ENCODE measurements around the gene SORCS2. TPM values are rescaled to one million over a fixed set of nuclear protein-coding genes. Genes with fewer than 3 reads are reported as not detected.

The SORCS2 gene
- total RNA-seq, 1 experiment from 2014 or later, result not detected

DNA sequence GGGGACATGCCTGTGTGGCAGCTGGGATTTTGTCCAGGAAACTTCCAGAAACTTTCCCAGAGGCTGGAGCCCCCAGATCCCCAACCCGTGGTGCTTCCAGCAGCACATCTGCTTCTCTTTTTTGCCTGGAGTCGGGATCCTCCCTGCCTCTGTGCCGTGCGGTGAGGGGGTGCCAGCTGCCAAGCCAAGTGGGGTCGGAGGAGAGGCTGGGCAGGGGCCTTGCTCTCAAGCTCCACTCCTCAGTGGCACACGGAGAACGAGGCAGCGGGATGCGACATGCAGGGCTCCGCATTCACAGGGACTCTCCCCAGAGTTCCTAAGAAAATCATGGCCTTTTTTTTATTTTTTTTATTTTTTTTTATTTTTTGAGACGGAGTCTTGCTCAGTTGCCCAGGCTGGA lies 121.7 kb downstream of the SORCS2 start:
- no peak for DNase-seq (ENCODE audit: extremely low read depth, low read depth)

DNA sequence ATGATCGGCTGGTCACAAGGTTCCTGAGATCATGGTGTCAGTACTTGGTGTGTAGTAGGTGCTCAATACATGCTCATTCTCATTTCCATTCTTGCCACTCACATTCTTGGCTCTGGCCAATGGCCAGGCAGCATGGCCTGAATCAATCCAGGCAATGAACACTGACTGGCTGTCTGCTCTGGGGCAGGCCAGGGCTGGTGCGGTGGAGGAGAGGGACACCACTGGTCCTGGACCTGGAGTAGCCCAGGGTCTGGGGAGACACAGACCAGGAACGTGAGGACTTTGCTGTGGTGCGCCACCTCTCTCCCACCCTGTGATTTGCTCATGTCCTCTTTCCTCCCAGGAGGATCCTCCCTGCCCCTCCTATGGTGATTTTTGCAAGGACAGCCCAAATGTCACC lies 122.9 kb downstream of the SORCS2 start:
- DNase-seq (ENCODE audit: extremely low read depth, low read depth), result no peak

DNA sequence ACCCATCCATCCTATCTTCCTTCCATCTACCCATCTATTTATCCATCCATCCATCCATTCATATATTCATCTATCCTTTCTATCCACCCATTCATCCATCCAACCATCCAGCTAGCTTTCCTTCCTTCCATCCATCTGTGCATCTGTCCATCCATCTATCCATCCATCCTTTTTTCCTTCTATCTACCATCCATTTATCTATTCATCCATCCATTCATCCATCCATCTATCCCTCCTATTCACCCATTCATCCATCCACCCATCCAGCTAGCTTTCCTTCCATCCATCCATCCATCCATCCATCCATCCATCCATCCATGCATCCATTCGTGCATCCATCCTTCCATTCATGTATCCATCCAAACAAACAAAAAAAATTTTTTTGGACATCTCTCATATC lies 123.6 kb downstream of the SORCS2 start:
- DNase-seq (ENCODE audit: extremely low read depth, low read depth), result no peak

DNA sequence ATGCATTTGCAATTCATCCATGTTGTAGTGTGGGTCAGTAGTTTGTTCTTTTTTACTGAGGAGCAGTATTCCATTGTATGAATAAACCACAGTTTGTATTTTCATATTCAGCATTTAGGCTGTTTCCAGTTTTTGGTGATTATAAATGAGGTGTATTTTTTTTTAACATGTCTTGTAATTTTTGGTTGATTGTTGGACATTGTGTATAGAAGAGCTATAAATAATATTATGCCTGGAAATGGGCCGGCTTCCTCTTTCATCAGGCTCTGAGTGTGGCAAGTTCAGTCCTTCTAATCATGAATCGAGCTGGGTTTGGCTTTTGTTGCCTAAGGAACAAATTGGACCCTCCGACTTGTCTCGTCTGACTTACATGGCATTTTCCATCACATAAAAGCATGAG lies 126.7 kb downstream of the SORCS2 start:
- no peak for DNase-seq (ENCODE audit: extremely low read depth, low read depth)

DNA sequence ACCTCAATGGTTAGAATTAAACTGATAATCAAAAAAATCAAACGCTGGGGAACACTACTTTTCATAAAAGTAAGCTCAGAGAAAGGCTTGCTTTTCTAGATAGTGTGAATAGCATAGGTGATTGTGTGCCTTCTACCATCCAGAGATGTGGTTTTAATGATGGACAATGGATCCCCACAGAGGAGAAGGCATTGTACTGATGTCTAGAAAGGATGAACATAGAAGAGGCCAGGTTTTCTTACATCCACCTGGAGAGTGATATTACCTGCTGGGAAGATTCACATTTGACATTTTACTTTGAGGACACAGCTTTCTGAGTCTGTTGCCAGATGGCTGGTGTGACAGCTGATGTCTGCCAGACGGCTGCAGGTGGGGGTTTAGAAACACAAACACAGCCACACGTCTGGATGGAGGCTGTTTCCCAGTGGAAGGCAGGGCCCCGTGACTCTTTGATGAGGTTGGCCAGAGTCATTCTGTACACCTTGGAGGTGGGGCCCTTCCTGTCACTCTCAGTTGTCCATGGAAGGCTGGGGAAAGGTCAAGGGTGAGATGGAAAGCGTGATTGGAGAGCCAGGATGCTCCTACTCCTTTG lies 128.0 kb downstream of the SORCS2 start:
- DNase-seq (ENCODE audit: extremely low read depth, low read depth), result no peak

DNA sequence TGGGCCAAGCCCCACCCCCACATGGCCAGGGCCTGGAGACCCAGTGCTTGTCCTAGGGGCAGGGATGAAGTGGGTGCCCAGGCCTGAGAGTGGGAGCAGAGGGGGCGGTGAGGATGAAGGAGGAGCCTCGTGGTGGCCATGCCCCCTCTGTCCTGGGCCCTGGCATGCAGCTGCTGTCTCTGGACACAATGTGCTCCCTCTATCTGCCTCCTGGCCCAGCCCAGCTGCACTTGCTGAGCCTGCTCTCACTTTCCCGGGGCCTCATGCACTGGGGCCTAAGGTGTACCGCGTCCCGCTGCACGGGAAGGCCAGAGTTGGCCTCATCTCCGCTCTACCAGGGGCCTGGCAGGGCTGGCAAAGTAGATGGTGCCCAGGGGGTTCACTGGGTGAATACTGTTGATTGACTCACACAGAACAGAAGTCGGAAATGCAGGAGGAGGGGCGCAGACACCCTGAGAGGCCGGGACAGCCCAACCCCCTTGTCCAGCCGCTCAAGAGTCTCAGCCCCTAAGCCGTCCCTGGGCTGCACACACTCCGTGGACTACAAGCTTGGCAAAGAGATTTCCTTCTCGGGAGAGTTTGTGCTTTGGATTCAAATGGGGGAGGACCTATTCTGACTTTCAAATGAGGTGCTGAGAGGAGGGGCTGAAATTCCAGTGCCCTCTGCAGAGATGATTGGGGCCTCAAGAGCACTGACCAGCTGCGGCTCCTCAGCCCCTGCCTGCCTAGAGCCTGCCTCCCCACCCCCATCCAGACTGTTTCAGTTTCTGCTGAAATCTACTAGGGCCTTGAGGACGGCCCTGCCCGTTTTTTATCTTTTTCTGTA lies 130.0 kb downstream of the SORCS2 start:
- no peak for DNase-seq (ENCODE audit: extremely low read depth, low read depth)

DNA sequence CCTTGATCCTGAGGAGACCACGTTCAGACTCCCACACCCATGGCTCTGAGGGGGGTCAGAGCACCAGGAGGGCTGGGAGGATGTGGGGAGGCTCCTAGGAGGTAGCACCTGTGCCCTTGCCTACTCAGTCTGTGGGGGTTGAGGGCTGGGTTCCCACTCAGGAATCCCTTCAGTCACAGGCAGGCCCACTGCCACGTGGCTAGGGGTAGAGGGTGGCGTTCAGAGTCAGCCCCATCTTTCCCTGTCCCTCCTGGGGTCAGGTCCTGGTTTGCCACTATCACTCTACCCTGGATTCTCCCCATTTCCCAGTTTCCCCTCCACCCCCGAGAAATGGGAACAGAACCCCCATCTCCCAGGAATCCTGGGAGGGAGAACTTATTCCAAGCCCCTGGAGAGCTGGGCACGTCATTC lies 131.1 kb downstream of the SORCS2 start:
- DNase-seq (ENCODE audit: extremely low read depth, low read depth), result no peak

DNA sequence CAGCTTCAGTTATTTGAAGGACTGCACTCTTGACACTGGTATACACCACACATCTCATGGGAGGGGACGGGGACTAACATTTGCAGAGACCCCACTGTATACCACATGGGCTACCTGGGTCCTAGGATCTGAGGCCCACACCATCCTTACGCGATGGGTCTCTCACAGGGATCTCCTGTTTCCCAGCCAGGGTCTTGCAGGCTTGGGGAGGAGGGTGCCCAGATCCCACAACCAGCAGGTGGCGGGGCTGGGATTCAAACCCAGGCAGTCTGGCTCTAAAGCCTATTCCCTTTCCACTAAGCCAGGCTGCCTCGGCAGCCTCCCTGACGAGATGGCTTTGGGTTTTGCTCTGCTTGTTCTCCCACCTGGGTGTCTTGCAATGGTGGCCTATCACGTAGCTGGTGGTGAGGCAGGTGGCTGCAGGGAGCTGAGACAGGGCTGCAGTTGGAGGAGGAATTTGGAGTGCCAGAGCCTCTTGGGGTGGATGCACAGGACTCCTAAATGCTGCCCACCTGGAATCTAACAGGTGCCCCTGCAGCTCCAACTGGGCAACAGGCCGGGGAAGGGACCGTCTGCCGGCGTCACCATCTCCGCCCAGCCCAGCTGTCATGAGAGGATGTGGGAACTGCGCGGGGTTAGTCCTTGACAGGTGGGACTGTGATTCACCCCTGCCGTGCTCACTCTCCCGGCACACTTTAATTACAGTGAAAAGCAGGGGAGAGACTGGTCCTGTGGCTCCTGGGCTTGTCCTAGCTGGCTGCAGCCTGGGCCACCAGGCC lies 131.7 kb downstream of the SORCS2 start:
- DNase-seq (ENCODE audit: extremely low read depth, low read depth), result no peak

DNA sequence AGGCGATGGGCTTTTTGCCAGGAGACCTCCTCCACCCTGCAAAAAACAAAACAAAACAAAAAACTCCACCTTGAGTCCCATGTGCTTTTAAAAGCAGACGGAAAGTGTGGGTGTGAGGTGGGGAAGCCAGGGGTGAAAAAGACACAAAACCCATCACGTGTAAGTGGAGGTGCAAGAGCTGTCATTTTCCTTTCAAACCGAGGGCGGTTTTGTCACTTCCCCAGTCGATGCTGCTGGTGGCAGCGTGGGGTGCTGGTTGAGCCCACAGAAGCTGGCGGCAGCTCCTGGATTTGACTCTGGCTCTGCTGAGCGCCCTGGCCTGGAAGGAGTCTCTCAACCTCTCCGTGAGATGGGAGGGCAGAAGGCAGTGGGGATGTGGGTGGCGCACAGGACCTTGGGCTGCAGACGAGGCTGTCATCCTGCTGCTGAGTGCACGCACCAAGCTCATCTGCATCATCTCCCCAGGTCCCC lies 132.3 kb downstream of the SORCS2 start:
- no peak for DNase-seq (ENCODE audit: extremely low read depth, low read depth)

DNA sequence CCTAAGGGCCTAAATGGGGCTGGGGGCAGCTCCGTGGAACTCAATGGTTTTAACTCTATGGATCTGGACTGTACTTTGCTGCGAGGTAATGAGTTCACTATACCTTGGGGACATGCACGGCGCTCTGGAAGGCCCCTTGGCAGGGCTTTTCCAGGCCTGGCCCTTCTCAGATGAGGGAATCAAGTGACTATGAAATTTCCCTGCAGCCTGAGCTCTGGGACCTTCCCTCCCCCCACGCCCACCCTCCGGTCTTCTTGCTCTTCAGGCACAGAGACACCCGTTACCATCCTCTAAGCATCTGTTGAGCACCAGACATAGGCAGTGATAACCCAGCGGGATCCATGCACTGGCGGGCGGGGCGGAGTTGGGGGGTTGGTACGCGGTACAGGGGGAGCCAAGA lies 133.2 kb downstream of the SORCS2 start:
- no peak for DNase-seq (ENCODE audit: extremely low read depth, low read depth)

DNA sequence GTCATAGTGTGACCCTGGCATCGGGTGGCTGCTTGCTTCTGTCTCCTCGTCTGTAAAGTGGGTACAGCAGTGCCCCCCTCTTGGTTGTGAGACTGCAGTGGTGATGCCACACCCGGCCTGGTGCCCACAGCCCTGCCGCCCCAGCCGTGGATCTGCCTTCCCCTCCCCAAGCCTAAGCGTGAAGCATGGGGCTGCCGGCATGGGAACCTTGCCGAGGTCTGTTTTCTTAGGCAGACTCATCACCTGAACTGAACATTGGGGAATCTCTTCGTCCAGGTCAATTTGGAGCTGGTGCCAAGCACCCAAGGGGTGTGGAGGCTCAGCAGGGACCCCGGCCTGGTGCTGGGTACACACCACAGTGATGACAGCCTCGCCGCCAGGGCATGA lies 134.0 kb downstream of the SORCS2 start:
- no peak for DNase-seq (ENCODE audit: extremely low read depth, low read depth)

DNA sequence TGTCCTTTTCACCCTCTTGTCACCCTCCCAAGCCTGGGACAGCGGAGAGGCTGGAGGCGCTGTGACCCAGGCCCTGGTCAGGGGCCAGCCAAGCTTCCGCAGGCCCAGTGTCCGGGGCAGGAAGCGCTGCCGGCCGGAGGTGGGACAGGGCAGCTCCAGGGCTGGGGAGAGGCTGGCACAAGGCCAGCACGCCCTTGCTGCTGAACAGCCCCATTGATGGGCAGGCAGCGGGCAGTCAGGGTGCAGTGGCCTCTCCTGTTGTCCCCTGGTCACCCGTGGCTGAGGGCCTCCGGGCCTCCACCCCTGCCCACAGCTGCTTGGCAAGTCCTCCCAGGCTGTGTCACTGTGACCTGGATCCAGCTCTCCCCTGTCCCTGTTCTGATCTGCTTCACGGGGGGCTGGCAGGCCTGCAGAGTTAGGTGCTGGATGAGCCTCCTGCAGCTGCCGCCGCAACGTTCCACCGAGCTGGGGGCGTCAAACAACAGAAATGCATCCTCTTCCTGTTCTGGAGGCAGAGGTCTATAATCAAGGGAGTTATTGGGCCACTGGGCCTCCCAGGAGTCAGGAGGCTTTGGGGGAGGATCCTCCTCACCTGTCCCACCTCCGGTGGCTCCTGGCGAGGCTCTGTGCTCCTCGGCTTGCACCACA lies 134.5 kb downstream of the SORCS2 start:
- DNase-seq (ENCODE audit: extremely low read depth, low read depth), result no peak

DNA sequence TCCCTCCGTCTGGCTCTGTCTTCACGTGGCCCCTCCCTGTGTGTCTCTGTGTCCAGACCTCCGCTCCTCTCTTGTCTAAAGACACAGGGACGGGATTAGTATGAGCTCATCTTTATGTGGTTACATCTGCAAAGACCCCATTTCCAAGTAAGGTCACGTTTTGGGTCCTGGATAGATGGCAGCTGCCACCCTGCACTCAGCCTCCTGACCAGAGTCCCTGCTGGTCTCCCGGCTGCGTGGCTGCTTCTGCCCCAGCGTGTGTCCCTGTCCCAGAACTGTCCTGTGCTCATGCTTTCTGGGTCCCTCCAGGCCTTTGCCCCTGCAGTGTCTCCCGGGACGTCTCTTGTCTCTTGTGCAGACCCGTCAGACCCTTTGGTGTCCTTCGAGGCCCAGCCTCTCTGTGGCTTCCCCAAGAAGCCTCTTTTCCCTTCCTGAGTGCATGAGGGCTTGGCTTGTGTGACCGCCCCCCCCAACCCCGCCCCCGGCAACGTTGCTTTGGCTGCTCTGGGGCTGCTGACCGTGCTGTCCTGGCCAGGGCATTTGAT lies 135.1 kb downstream of the SORCS2 start:
- DNase-seq (ENCODE audit: extremely low read depth, low read depth), result no peak

DNA sequence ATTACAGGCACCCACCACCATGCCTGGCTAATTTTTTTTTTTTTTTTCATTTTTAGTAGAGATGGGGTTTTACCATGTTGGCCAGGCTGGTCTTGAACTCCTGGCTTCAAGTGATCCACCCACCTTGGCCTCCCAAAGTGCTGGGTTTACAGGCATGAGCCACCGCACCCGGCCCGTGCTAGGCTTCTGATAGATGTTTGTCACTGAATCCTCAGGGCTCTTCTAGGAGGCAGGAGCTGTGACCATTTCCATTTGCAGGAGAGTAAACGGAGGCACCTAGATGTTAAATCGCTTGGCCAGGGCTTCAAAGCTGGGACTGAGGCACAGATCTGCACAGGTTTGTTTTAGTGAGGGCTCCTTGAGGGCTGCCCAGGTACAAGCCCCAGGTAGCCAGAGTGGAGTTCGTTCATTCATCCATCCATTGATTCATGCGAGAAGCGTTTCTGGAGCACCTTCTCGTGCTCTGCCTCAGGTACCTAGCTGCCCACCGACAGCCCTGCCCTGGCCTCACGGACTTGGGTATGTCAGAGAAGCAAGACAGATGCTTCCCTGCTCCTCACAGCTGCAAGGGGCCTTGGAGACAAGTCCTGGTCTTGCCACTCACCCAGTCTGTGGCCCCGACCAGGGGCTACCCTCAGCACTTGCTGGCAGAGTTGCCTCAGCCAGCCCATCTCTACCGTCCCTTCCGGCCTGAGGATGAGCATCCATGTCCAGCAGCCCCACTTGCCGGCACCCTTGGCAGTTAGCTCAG lies 136.0 kb downstream of the SORCS2 start:
- no peak for DNase-seq (ENCODE audit: extremely low read depth, low read depth)

DNA sequence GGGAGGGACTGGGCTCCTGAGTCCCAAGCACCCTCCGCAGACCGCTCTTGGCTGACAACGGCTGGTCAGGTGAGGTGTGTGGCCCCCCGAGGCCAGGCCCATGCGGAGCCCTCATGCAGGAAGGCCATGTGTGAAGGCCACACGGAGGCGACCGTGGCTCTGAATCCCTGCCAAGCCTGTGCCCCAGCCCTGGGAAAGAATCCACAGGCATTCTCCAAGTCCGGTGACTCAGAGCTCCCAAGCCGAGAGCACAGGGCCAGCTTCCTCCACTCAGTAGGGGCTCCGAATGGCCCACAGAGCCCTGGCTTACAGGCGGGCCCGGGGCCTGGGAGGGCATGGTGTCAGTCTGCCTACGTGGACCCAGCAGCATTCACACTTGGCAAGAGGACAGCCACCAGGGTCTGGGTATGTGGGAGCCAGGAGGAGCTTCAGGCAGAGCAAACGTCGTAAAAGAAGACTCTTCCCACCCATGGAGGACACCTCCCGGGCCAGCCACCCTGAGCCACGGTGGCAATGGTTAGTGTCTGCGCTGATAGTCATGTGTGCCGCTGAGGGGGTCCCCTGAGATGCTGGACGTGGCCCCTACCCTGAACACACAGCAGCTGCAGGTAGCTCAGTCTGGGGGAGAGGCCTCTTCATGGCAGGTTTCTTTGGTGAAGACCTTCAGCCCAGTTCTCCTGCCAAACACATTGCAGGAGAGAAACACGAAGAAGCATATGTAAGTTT lies 136.7 kb downstream of the SORCS2 start:
- no peak for DNase-seq (ENCODE audit: extremely low read depth, low read depth)

DNA sequence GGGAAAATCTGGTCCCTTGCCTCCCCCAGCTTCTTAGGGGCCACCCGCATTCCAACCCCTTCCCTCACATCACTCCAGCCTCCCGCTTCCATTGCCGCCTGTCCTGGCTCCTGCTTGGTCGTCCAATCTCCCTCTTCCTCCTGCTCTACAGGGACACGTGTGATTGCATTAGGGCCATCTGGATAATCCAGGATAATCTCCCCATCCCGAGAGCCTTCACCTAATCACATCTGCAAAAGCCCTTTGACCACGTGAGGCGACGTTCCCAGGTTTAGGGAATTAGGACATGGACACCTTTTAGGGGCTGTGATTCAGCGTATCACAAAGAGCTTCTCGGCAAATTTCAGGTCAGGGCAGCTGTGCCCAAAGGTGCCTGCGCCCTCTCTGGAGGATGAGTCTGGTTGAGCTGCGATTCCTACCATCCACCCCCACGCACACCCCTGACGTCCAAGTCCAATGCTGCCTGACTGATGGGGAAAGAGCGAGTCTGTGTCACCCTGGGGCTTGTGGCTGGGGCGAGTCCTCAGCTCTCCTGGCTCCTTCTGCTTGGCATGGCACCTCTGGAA lies 137.8 kb downstream of the SORCS2 start:
- DNase-seq (ENCODE audit: extremely low read depth, low read depth), result no peak

DNA sequence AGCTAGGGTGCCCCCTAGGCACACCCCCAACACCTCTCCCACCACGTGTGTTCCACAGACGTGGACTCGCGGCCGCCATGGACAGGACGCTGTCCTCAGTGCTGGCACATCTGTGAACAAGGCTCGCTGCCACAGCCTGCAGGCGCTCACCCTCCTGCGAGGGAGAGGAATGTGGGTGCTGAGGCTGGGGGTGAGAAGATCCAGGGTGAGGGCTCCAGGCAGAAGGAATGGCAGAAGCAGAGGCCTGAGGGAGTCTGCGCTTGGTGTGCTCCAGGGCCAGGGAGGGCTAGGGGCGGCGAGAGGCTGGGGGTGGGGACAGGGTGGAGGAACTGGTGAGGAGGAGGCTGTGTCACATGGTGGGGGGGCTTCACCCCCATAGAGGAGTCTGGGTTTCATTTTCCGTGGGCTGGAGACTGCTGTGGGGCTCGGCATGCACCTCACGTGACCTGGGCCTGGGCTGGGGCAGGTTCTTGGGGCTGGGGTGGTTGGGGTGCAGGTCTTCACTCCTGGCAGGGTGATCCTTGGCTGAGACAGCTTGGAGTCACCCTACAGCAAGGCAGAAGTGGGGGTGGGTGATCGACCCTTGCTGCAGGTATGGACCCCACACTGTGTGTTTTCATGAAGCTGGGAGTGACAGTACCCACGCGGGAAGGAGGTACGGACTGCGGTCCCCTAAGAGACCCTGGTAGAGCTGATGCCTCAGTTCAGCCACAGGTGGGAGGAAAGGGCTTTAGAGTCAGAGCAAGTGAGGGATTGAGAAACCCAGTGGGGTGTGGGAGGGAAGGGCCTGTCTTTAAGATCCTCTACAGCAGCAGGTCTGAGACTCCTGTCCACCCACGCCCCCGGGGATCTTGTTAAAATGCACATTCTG lies 138.7 kb downstream of the SORCS2 start:
- no peak for DNase-seq (ENCODE audit: extremely low read depth, low read depth)

DNA sequence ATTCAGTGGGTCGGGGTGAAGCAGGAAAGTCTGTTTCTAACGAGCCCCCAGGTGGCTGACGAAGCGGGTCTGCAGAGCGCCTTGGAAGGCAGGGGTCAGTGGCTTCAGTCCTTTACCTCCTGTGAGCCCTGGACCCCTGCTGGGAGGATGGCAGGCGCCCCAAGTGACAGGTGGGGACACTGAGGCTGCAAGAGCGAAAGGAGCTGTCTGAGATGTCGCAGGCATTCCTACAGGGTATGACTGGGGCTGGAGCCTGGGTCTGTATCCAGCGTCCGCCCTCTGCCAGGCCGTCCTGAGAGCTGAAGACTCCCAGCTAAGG lies 139.3 kb downstream of the SORCS2 start:
- no peak for DNase-seq (ENCODE audit: extremely low read depth, low read depth)
